ENCODE results near the gene ZDHHC21. TPM values are rescaled to one million over a fixed set of nuclear protein-coding genes. Genes with fewer than 3 reads are reported as not detected.

The ZDHHC21 gene
- total and polyA plus RNA-seq, 9 of the 15 experiments (the other 6 are each of a cell fraction or from before 2014, with no cell fraction given), result 0.10 to 1.9 (median 1.00) TPM

DNA sequence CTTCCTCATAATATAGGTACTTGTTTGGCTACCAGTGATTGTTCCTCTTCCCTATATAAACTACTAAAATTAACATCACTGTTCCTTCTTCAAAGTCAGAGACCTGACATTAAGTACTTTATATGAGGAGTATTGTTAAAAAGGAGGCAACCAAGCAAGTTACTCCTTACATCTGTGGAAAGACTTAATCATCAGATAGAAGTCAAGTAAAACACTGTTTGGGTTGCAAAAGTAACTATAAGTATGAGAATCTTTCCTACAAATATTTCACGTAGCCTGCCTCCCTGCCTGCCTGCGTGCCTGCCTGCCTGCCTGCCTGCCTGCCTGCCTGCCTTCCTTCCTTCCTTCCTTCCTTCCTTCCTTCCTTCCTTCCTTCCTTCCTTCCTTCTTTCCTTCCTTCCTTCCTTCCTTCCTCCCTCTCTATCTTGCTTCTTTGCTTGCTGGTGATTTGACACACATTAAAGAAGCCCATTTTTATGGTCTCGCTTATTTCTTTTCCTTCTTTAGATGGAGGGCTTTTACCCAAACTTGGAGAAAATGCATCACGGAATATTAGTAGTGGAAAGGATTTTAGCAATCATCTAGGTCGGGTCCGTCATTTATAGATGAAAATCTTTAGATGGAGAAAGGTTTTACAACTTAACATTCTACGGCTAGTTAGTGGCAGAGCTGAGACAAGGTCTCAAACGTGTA lies 26.1 kb upstream of the ZDHHC21 start:
- no peaks in the 10 kb centered on the region for H3K79me2 ChIP-seq (ENCODE audit: control insufficient read depth, insufficient read depth, low read length)
- ChIA-PET CTCF (ENCODE audit: low intra/inter-chr PET ratio) (no interaction called here), POLR2A (no interaction called here)
- H3K9me3 ChIP-seq (replicated peaks; ENCODE audit: control insufficient read depth, insufficient read depth, low read depth, low read length), result no peaks in the 10 kb centered on the region
- H3K4me3 ChIP-seq, result no peak overlapping the region
- no peak overlapping the region for H3K9ac ChIP-seq (ENCODE audit: insufficient read depth in 1 of 2, low read depth in 2 of 2, low read length in 2 of 2)
- DNase-seq (ENCODE audit: extremely low read depth in 1 of 4, low spot score in 3 of 4) (no peak), FAIRE-seq (no peak), ATAC-seq (no peak)
- no peaks in the 10 kb centered on the region for H3K36me3 ChIP-seq (ENCODE audit: control insufficient read depth, insufficient read depth, low read length)
- no peaks in the 10 kb centered on the region for H4K20me1 ChIP-seq (replicated peaks; ENCODE audit: control insufficient read depth, insufficient read depth, low read length)
- no peak overlapping the region for H2AFZ ChIP-seq (ENCODE audit: low read depth, low read length)
- under 1% methylated on average over 7 of the region's 8 CpGs for WGBS (ENCODE audit: insufficient coverage, low coverage, missing lambda C conversion rate)
- intact Hi-C loops (cut with micrococcal nuclease), result no loop called here
- H3K27ac ChIP-seq (ENCODE audit: extremely low read depth, low read depth, low read length), result no peak overlapping the region
- TF ChIP-seq ZNF766 (CRISPR knock-in tag; conservative IDR thresholded peaks at IDR 0.05) (no peak), EP400 (IDR thresholded peaks at IDR 0.05) (no peak), TRIM24 (IDR thresholded peaks at IDR 0.05) (no peak), ZNF217 (CRISPR knock-in tag; IDR thresholded peaks at IDR 0.05) (no peak), MIER1 (IDR thresholded peaks at IDR 0.05; ENCODE audit: low read depth) (no peak), ZNF354B (CRISPR knock-in tag; IDR thresholded peaks at IDR 0.05) (no peak), ZC3H11A (IDR thresholded peaks at IDR 0.05; ENCODE audit: low read depth, low read length) (no peak), TOE1 (IDR thresholded peaks at IDR 0.05; ENCODE audit: borderline replicate concordance) (no peak), TOE1 (CRISPR knock-in tag; IDR thresholded peaks at IDR 0.05; ENCODE audit: borderline replicate concordance, low read depth) (no peak), KDM2B (CRISPR knock-in tag; IDR thresholded peaks at IDR 0.05) (no peak), RFX7 (CRISPR knock-in tag; IDR thresholded peaks at IDR 0.05) (no peak), DPF2 (IDR thresholded peaks at IDR 0.05) (no peak), MCM3 (IDR thresholded peaks at IDR 0.05) (no peak)
- TF ChIP-seq, protein P1, sequence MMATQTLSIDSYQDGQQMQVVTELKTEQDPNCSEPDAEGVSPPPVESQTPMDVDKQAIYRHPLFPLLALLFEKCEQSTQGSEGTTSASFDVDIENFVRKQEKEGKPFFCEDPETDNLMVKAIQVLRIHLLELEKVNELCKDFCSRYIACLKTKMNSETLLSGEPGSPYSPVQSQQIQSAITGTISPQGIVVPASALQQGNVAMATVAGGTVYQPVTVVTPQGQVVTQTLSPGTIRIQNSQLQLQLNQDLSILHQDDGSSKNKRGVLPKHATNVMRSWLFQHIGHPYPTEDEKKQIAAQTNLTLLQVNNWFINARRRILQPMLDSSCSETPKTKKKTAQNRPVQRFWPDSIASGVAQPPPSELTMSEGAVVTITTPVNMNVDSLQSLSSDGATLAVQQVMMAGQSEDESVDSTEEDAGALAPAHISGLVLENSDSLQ (IDR thresholded peaks at IDR 0.05), result no peak
- H3K27me3 ChIP-seq (ENCODE audit: control insufficient read depth in 2 of 2, insufficient read depth in 2 of 2, low read length in 2 of 2), result no peaks in the 10 kb centered on the region; a peak in 1 of 5 replicates
- no peak overlapping the region for H3K4me2 ChIP-seq (ENCODE audit: insufficient read depth, low read length)
- H3K4me1 ChIP-seq (replicated peaks in 1 of 2; ENCODE audit: control insufficient read depth in 2 of 2, insufficient read depth in 2 of 2, low read length in 2 of 2), result no peaks in the 10 kb centered on the region
- BruUV-seq (replicated peaks), result no TSS peak
- no peaks in the 10 kb centered on the region for H3K9me1 ChIP-seq (ENCODE audit: control insufficient read depth, insufficient read depth, low read length)
- in situ Hi-C loops (cut with MboI), result no loop called here

Measured in K562 (cell line).